ENCODE data around the gene PDE3A. TPM values are rescaled to one million over a fixed set of nuclear protein-coding genes. Genes with fewer than 3 reads are reported as not detected.
A peak's percentile ranks its signal among the peaks of the same experiment; 100 is the strongest.

PDE3A gene
- total and polyA plus RNA-seq, 2 of the 4 experiments (the other 2 are of a cell fraction), result 0.09 to 0.18 TPM

DNA sequence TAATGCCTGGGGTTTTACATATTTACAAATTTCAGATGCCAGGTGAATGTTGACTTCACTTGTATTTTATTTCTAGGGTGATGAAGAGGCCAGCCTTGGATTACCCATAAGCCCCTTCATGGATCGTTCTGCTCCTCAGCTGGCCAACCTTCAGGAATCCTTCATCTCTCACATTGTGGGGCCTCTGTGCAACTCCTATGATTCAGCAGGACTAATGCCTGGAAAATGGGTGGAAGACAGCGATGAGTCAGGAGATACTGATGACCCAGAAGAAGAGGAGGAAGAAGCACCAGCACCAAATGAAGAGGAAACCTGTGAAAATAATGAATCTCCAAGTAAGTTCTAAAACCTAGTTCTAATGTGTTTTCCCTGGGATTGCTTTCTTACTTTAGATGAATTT, 285.5 kb downstream of the PDE3A start:
- no peak overlapping the region for H2AK5ac ChIP-seq (ENCODE audit: low read depth, low read length)
- H2BK120ac ChIP-seq (ENCODE audit: low read depth, low read length), result no peak overlapping the region
- no peak overlapping the region for H4K91ac ChIP-seq (ENCODE audit: insufficient read depth, low read depth, low read length)
- no peak overlapping the region for H3K27ac ChIP-seq (ENCODE audit: insufficient read depth, low read length)
- no peaks in the 10 kb centered on the region for H4K20me1 ChIP-seq (ENCODE audit: insufficient read depth, low read length)
- H3K79me1 ChIP-seq (ENCODE audit: low read depth in 1 of 2, low read length in 2 of 2), result no peaks in the 10 kb centered on the region
- H3K14ac ChIP-seq (replicated peaks; ENCODE audit: low read depth, low read length), result no peak overlapping the region
- no peaks in the 10 kb centered on the region for H3K27me3 ChIP-seq (ENCODE audit: control insufficient read depth, insufficient read depth, low read length)
- no peak; the same call in 1 of the 2 replicates for ATAC-seq (ENCODE audit: low read depth)
- no peak overlapping the region for H2BK5ac ChIP-seq (ENCODE audit: low read depth, low read length, poor library complexity, severe bottlenecking)
- H2AFZ ChIP-seq (replicated peaks; ENCODE audit: low read length, poor library complexity), result no peak overlapping the region
- no peak overlapping the region for H3K56ac ChIP-seq (ENCODE audit: extremely low read depth, insufficient read depth, low read length)
- no peak overlapping the region for H3K4me3 ChIP-seq (ENCODE audit: insufficient read depth, low read depth, low read length)
- TF ChIP-seq MAFK (IDR thresholded peaks at IDR 0.05; ENCODE audit: low read depth, low read length) (no peak), BHLHE40 (IDR thresholded peaks at IDR 0.05; ENCODE audit: low read depth, low read length) (no peak), RCOR1 (IDR thresholded peaks at IDR 0.05; ENCODE audit: insufficient replicate concordance, low read length) (no peak), CEBPB (IDR thresholded peaks at IDR 0.05; ENCODE audit: low read depth, low read length) (no peak), MAZ (IDR thresholded peaks at IDR 0.05; ENCODE audit: borderline replicate concordance, low read depth, low read length) (no peak), POLR2A (IDR thresholded peaks at IDR 0.05; ENCODE audit: low read depth, low read length) (no peak), MXI1 (IDR thresholded peaks at IDR 0.05; ENCODE audit: borderline replicate concordance, low read depth, low read length) (no peak), NFE2L2 (IDR thresholded peaks at IDR 0.05; ENCODE audit: low read depth, low read length) (no peak), RFX5 (IDR thresholded peaks at IDR 0.05; ENCODE audit: low read depth, low read length) (no peak), SMC3 (IDR thresholded peaks at IDR 0.05; ENCODE audit: low read depth, low read length) (no peak), FOS (IDR thresholded peaks at IDR 0.05; ENCODE audit: low read depth, low read length) (no peak), RAD21 (IDR thresholded peaks at IDR 0.05; ENCODE audit: low read length) (no peak)
- TF ChIP-seq, protein P1, sequence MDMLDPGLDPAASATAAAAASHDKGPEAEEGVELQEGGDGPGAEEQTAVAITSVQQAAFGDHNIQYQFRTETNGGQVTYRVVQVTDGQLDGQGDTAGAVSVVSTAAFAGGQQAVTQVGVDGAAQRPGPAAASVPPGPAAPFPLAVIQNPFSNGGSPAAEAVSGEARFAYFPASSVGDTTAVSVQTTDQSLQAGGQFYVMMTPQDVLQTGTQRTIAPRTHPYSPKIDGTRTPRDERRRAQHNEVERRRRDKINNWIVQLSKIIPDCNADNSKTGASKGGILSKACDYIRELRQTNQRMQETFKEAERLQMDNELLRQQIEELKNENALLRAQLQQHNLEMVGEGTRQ (IDR thresholded peaks at IDR 0.05; ENCODE audit: low read depth, low read length), result no peak
- TF ChIP-seq, protein P2, sequence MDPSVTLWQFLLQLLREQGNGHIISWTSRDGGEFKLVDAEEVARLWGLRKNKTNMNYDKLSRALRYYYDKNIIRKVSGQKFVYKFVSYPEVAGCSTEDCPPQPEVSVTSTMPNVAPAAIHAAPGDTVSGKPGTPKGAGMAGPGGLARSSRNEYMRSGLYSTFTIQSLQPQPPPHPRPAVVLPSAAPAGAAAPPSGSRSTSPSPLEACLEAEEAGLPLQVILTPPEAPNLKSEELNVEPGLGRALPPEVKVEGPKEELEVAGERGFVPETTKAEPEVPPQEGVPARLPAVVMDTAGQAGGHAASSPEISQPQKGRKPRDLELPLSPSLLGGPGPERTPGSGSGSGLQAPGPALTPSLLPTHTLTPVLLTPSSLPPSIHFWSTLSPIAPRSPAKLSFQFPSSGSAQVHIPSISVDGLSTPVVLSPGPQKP (IDR thresholded peaks at IDR 0.05; ENCODE audit: borderline replicate concordance, low read depth, low read length), result no peak
- DNase-seq, result peak; percentile 11
- ChIA-PET POLR2A (ENCODE audit: unreplicated experiment) (no interaction called here), CTCF (no interaction called here)
- BruUV-seq (replicated peaks), result no TSS peak
- no peak overlapping the region for H4K5ac ChIP-seq (ENCODE audit: low read depth, low read length)
- H3K23ac ChIP-seq (ENCODE audit: low read depth, low read length), result no peak overlapping the region
- no peak overlapping the region for H4K8ac ChIP-seq (ENCODE audit: low read depth in 2 of 2, low read length in 2 of 2)
- no peak overlapping the region for H3K4ac ChIP-seq (ENCODE audit: low read depth, low read length)
- intact Hi-C loops (cut with micrococcal nuclease) (no loop called here), in situ Hi-C loops (cut with MboI; ENCODE audit: low sequenced_read_pairs) (no loop called here), dilution Hi-C loops (cut with HindIII; ENCODE audit: low sequenced_read_pairs, unreplicated experiment) (no loop called here)
- no peaks in the 10 kb centered on the region for H3K4me1 ChIP-seq (ENCODE audit: control insufficient read depth, insufficient read depth, low read length)
- H3K9me1 ChIP-seq (ENCODE audit: insufficient read depth, low read length), result no peaks in the 10 kb centered on the region
- H3K9me3 ChIP-seq (ENCODE audit: control insufficient read depth, insufficient read depth, low read length), result no peaks in the 10 kb centered on the region
- H3K4me2 ChIP-seq (ENCODE audit: low read depth, low read length), result no peak overlapping the region
- H3K18ac ChIP-seq (ENCODE audit: low read depth, low read length), result no peak overlapping the region
- no peak overlapping the region for H2BK20ac ChIP-seq (ENCODE audit: low read depth, low read length)
- H2BK15ac ChIP-seq (ENCODE audit: low read depth, low read length), result no peak overlapping the region
- no CpG with 5 or more reads among the region's 2 CpGs for WGBS, 2 experiments (ENCODE audit: extremely low coverage in 2 of 2, insufficient read length in 1 of 2)
- H3K9ac ChIP-seq (ENCODE audit: low read depth, low read length), result no peak overlapping the region
- peaks cover 4% of the 10 kb centered on the region for H3K36me3 ChIP-seq (ENCODE audit: control insufficient read depth, insufficient read depth, low read length)
- no peak overlapping the region for H2AK9ac ChIP-seq (replicated peaks; ENCODE audit: low read depth, low read length, poor library complexity)

Measured in IMR-90 (cell line).